Stimulated activated CD8-positive, alpha-beta memory T cell treated with anti-CD3 and anti-CD28 coated beads, Interleukin-7, amount 100 ng/mL, for 24 hours (primary cell): ENCODE results near the gene KANSL1L.
A peak's percentile ranks its signal among the peaks of the same experiment; 100 is the strongest.
"Not testable (repeated sequence)": the region's sequence is repeated elsewhere in the genome, so short reads cannot be mapped to it uniquely, and the experiment has no call there.

Experiments
- DNase-seq: peaks from one replicate; pipeline ENCODE4 v3.0.0-alpha.2; 2020; ENCODE audit warnings: low read depth

Gene KANSL1L, protein sequence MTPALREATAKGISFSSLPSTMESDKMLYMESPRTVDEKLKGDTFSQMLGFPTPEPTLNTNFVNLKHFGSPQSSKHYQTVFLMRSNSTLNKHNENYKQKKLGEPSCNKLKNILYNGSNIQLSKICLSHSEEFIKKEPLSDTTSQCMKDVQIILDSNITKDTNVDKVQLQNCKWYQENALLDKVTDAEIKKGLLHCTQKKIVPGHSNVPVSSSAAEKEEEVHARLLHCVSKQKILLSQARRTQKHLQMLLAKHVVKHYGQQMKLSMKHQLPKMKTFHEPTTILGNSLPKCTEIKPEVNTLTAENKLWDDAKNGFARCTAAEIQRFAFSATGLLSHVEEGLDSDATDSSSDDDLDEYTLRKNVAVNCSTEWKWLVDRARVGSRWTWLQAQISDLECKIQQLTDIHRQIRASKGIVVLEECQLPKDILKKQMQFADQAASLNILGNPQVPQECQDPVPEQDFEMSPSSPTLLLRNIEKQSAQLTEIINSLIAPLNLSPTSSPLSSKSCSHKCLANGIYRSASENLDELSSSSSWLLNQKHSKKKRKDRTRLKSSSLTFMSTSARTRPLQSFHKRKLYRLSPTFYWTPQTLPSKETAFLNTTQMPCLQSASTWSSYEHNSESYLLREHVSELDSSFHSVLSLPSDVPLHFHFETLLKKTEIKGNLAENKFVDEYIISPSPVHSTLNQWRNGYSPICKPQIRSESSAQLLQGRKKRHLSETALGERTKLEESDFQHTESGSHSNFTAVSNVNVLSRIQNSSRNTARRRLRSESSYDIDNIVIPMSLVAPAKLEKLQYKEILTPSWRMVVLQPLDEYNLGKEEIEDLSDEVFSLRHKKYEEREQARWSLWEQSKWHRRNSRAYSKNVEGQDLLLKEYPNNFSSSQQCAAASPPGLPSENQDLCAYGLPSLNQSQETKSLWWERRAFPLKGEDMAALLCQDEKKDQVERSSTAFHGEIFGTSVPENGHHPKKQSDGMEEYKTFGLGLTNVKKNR

DNA sequence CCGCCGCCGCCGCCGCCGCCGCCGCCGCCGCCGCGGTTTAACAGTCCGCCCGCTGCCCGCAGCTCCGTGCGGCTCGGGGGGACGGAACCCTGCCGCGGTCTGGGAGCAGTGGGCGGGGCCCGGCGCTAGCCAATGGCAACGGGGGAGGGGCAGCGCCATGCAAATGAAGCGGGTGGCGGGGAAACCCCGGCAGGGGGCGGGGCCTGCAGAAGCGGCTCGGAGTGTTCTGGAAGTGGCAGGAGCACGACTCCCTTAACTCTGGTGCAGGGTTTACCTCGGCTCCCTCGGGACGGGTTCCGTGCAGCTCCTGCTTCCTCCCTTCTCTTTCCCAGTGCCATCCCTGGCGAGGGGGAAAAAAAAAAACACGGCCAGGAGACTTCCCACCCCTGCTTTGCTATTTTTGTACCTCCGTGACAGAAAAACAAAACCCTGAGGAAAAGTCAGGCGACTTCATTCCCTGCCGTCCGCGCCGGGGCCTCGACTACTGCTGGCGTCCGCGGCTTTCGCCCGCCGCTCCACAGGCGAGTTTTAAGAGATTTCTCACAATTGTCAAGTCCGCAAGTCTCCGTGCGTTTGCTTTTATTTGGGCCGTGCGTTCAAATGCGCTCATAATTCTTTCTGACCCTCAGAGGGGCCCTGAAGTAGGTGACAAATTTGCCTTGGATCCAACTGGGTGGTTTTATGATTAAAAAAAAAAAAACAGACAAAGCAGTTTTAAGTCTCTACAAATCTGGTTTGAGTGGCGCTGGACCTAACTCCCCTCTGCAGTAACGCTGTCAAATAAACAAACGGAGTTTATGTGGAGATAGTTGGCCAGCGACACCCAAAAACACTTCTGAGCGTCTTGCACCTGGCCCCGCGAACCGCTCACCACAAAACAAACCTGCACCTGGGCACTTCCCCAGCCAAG, at the start of gene KANSL1L:
TSS of gene KANSL1L (minus strand) at position 101 of the 910 bp plus-strand sequence. CDS start 16,827 bp downstream, outside the sequence.
- DNase-seq: peak; percentile 95

DNA sequence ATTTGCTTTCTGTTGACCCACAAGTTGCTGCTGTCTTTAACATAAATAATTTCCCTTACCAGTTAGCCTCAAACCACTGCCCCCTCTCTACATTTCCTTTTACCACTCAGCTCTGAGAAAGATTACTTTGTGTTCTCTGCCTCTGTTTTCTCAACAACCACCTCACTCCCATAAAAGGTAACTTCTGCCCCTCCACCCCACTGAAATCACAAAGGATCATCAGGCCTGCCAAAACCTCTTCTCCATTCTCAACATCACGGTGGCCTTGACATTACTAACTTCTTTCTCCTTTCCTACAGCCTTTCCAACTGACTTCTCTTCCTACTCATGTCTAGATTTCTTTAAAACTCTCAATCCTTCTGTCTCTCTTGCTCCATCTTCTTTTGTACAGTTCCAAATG, 43.9 kb upstream of the KANSL1L start:
- DNase-seq: no peak

DNA sequence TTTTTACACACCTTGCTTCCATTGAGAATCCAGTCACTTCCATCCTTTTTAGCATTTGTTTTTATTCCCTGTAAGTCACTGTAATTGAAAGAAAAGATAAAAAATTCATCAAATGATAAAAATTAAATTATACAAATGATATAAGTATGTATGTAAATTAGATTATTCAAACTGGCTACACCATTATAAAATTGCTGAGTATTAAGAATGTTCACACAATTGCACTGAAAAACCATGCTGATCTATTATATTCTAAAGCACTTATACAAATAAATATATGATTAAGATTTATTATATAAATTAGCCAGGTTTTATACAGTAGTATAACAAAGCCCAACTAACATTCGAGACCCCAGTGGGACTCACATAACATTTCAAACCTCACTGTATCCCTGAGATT, 39.0 kb upstream of the KANSL1L start:
- DNase-seq: no peak

DNA sequence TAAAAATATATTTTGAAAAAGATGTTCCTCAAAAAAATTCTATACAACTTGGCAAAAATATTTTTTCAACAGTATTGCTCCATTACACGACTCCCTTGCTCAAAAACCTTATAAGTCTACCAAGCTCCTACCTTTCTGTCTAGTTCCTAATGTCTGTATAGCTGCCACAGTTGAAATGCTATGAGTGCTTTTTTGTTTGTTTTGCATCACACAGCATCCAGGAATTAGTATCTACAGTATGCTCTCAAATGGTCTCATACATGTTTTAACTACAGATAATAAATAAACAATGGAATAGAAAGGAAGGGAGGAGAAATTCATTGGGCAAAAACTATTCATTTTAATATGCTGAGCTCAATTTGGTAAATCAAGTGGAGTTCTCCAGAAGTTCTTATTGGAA, 36.7 kb upstream of the KANSL1L start:
- DNase-seq: no peak

DNA sequence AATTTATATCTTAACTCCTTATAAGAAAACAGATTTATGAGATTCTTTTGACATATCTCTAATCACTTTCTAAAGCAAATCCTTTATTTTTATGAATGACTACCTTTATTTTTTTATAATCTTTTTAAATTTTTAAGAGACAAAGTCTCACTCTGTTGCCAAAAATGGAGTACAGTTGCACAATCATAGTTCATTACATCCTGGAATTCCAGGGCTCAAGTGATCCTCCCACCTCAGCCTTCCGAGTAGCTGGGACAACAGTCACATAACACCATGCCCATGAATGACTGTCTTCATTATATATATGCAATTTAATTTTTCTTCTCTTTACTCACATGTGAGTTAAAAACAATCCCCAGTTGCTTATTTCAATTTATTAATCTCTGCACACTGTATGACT, 32.3 kb upstream of the KANSL1L start:
- no peak for DNase-seq

DNA sequence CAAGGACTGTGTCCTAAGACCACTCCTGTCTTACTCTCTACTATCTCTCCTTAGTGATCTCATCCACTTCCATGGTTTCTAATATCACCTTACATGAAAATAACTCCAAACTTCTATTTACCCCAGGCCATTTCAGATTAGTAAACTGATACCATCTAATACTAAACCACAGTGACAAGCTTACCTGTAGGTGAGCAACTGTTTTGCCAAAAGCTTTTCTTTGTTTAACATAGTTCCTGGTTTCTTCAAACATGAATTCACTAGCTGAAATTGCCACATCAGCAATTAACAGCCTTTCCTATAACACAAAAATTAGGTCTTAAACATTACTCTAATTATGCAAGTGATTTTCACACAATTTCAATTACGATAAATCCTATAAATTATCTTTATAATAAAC, 31.9 kb upstream of the KANSL1L start:
- no peak for DNase-seq

DNA sequence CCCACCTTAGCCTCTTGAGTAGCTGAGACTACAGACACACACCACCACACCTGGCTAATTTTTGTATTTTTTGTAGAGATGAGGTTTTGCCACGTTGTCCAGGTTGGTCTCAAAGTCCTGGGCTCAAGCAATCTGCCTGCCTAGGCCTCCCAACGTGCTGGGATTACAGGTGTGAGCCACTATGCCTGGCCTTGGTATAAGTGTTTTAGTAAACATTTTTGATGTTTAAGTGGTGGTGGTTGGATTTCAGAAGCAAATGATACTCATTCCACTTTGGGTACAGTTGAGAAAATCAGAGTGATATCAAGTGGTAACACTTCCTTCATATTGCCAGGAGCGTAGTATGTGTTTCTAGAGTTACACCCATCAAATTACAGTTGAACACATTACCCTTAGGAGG, 28.6 kb upstream of the KANSL1L start:
- DNase-seq: no peak

DNA sequence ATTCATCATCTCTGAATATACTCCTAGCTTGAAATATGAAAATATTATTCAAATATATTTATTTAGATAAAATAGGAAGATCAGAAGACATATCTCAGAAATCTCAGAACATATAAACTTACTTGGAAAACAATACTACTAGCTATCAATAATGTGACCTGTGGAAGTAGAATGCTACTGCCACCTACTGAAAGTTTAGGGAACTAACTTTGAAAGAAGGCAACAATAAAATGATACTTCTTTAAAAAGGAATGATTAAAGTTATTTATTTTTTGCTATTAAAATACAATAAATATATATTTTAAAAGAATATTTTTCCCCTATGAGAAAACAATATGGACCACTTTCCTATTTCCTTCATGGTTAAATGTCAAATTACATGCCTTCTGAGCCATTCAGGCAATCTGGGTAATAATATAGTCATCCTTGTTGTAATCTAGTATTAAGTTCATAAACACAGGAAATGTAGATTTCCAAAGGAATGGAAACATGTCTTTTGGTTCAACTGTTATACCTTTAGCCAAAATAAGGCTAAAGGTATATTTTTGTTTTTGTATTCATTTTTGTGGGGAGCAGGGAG, 28.1 kb upstream of the KANSL1L start:
- DNase-seq: no peak

DNA sequence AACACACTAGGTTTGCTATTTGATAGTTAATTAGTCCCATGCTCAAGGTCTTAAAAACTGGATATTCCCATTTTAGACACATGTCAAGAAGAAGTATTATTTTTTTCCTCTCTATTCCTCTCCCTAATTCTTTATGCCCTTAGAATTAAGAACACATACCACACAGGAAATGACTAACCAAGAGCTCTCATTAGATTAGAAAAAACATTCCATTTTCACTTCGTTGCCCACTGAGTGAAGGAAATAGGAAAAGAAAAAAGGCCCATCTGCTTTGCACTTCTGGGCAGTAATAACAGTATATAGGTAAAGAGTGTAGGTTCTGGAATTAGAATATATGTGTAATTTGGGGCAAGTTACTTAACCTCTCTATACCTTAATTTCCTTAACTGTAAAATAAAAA, 27.1 kb upstream of the KANSL1L start:
- DNase-seq: no peak

DNA sequence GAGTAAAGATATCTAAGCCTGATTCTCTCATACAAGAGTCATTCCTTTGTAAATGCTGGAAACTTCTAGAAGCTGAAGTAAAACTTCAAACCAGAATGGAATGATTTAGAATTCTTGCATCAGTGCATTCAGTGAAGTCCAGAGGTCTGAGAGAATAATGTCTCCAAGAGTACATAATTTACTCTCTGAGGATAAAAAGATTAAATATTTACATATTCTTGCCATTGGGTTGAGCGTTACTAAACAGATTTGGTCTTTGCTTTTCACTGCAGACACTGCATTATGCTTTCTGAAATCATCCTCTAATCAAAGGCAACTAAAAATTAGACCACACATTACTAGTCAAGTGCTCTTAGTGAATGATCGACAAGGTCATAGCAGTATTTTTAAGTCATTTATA, 26.5 kb upstream of the KANSL1L start:
- no peak for DNase-seq

DNA sequence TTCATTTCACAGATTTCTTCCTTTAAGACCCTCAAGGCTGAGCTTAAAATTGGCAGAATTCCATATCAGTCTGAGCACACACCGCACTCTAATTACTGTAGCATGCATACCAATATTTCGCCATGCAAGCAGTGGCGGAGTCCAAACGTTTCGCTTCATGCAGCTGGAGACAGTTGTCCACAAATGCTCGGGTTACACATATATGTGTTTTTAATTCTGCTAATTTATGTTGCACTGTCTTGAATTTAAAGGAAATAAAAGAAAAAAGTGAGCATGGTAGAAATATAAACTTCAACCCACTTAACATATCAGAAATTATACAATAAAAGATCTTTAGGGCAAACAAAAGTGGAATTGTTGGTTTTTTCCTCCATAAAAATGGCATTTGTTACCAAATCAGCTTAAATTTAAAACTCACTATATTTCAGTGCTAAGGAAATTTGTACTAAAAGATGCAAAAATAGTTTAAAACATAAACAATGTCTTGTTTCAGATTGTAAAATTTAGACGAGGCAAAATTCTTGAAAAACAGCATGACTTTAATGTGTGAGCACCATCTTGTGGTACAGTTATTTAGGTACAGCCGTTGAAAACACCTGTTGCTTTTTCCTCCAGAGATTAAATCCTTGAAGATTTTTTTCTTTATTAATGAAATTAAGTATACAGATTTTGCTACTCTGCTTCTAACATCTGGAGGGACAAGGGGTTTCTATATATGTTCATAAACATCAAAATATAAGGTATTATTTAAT, 24.1 kb upstream of the KANSL1L start:
- no peak for DNase-seq

DNA sequence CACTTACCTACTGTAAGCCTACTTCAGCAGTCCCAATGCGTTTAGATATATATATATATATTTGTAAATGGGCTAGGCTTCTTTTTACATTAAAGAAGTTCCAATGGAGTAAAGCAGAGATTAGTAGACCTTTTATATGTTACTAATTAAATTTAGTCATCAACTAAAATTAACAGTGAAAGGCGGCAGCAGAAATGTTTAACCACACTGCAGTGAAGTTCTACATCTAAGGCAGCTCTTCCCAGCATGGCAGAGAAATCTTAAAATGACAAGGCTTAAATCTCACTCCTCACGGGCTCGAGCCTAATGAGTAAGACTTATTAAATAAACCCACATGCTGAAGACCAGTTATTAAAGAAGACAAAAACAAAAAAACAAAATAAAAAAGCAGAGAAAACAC, 19.1 kb upstream of the KANSL1L start:
- no peak for DNase-seq

DNA sequence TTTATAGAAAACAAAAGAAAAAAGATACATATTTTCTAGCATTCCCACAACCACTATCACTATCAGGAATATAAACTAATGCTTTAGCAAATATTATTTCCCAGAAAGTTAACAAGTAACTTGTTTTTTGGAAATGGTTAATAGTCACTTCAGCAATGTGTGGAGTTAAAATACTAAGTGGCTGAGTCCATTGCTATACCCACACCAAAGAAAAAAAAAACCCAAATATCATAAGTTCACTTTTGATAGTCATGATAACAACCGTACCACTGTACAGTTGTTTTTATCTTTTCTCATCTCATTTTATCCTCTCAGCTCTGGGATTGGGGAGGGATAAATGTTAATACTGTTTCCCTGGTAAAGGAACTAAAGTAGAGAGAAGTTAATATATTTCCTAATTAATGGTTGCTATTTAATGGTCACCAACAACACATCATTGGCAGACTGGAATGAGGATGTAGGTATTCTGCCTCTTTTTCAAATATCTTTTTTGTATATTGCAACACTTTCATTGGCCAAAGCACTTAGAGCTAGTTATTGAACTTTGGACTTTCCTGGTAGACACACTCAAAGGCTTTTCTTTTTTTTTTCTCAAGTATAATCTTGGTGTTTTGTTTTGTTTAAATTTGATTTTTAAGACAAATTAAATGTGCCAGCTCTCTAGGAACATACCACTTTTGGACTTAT, 18.4 kb upstream of the KANSL1L start:
- DNase-seq: no peak

DNA sequence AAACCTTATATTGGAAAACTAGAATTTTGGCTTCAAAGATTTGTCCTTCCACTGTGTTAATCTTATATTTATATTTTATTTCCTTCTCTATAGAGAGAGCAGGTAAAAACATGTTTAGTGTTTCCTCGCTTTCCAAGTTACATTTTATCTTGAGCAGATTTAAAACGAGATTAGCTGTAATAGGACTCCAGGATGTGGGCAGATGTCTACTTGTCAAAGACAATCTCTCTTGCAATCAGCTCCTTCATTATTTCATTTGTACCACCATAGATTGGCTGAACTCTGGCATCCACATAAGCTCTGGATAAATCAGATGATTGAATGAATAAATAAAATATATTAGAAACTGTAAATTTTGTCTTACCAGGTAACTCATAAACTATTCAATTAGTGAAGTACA, 17.5 kb upstream of the KANSL1L start:
- no peak for DNase-seq

DNA sequence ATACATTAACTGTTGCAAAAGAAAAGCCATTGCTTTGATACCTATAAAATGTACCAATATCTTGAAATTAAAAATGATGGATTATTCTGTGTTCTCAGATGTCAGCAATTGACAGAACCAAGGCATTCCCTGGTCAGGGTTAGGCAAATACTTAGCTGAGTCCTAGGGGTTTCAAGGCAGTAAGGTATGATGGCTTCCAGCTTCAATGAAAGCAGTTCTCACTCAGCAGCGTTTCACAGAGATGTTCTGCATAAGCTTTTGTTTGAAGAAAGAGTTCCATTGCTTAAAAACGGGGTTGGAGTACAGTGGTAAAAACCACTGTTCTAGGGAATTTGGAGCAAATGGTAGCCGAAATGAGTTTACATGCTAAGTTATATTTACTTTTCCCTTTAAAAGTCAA, 17.0 kb upstream of the KANSL1L start:
- no peak for DNase-seq

DNA sequence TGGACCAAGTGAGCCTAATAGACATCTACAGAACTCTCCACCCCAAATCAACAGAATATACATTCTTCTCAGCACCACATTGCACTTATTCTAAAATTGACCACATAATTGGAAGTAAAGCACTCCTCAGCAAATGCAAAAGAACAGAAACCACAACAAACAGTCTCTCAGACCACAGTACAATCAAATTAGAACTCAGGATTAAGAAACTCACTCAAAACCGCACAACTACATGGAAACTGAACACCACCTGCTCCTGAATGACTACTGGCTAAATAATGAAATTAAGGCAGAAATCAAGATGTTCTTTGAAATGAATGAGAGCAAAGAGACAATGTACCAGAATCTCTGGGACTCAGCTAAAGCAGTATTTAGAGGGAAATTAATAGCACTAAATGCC, 12.7 kb upstream of the KANSL1L start:
- not testable (repeated sequence) for DNase-seq

DNA sequence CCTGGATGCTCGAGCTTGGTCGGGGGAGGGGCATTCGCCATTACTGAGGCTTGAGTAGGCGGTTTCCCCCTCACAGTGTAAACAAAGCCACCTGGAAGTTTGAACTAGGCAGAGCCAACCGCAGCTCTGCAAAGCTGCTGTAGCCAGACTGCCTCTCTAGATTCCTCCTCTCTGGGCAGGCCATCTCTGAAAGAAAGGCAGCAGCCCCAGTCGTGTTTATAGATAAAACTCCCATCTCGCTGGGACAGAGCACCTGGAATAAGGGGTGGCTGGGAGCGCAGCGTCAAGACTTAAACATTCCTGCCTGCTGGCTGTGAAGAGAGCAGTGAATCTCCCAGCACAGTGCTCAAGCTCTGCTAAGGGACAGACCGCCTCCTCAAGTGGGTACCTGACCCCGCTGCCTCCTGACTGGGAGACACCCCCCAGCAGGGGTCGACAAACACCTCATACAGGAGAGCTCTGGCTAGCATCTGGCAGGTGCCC, 10.4 kb upstream of the KANSL1L start:
- DNase-seq: not testable (repeated sequence)

DNA sequence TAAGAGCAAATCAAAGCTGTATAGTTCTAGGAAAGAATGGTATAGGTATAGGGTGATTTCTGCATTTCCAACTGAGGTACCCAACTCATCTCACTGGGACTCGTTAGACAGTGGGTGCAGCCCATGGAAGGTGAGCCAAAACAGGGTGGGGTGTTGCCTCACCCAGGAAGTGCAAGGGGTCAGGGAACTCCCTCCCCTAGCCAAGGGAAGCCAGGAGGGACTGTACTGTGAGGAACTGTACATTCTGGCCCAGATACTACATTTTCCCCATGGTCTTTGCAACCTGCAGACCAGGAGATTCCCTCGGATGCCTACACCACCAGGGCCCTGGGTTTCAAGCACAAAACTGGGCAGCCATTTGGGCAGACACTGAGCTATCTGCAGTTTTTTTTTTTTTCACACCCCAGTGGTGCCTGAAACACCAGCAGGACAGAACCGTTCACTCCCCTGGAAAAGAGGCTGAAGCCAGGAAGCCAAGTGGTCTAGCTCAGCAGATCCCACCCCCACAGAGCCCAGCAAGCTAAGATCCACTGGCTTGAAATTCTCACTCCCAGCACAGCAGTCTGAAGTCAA, 9.9 kb upstream of the KANSL1L start:
- not testable (repeated sequence) for DNase-seq

DNA sequence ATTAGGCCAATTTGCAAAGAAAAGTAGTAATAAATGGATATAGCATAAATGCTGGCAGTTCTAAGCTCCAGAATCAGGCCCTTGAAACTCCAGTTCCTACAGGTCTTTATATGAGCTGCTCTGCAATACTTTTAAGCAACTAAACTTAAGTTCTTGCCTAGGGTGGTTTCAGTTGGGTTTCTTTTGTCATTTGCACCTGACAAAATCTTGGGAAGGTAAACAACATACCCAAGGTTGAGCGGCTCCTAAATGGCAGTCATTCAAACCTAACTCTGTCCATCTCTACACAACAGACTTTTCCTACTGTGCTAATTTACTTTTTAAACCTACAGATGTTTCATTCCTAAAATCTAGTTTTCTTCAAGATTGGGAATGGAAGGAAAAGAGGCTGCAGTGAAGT, 9.3 kb upstream of the KANSL1L start:
- no peak for DNase-seq
